ENCODE measurements around the gene SLC30A4. TPM values are rescaled to one million over a fixed set of nuclear protein-coding genes. Genes with fewer than 3 reads are reported as not detected.

Gene SLC30A4
- polyA plus RNA-seq, 1 donor (not counting 4 experiments of a cell fraction or from before 2014, with no cell fraction given) = 3.3 TPM

- Histone ChIP-seq H3K9ac (ENCODE audit: control insufficient read depth, extremely low read depth, insufficient read depth, low read length) (no peak overlapping the region), H3K27ac (ENCODE audit: control insufficient read depth, insufficient read depth, low read length) (no peak overlapping the region), H3K36me3 (ENCODE audit: control insufficient read depth in 2 of 2, extremely low read depth in 1 of 2, insufficient read depth in 2 of 2, low read length in 2 of 2) (no peaks in the 10 kb centered on the region), H3K9me3 (ENCODE audit: control insufficient read depth, low read depth, low read length) (no peaks in the 10 kb centered on the region), H2AFZ (ENCODE audit: control insufficient read depth, low read length) (no peak overlapping the region), H4K20me1 (ENCODE audit: control insufficient read depth, extremely low read depth, insufficient read depth, low read length) (no peaks in the 10 kb centered on the region), H3K4me3 (ENCODE audit: control insufficient read depth in 2 of 3, extremely low read depth in 1 of 3, insufficient read depth in 2 of 3, low read depth in 1 of 3, low read length in 3 of 3) (no peak overlapping the region), H3K79me2 (ENCODE audit: control insufficient read depth, insufficient read depth, low read length) (no peaks in the 10 kb centered on the region), H3K9me1 (ENCODE audit: control insufficient read depth, extremely low read depth, insufficient read depth, low read length) (no peaks in the 10 kb centered on the region), H3K4me2 (ENCODE audit: control insufficient read depth, extremely low read depth, insufficient read depth, low read depth, low read length) (no peak overlapping the region), H3K27me3 (ENCODE audit: control insufficient read depth, extremely low read depth, insufficient read depth, low read length) (peaks cover 6% of the 10 kb centered on the region), H3K4me1 (ENCODE audit: control insufficient read depth, extremely low read depth, insufficient read depth, low read length) (peaks cover 10% of the 10 kb centered on the region)
- FAIRE-seq (no peak), DNase-seq (ENCODE audit: low read depth, low spot score) (no peak)
- TF ChIP-seq CTCF (optimal IDR thresholded peaks at IDR 0.05 in 1 of 3, IDR thresholded peaks at IDR 0.05 in 1 of 3, conservative IDR thresholded peaks at IDR 0.05 in 1 of 3; ENCODE audit: extremely low read depth in 1 of 3, insufficient read depth in 2 of 3, low read length in 3 of 3) = no peak
- TF ChIP-seq EZH2 (IDR thresholded peaks at IDR 0.05; ENCODE audit: low read length) = no peak
- dilution Hi-C loops (cut with MboI; ENCODE audit: extremely low pct_ligation_motif_present, low sequenced_read_pairs) = no loop called here
Measured at GRCh38 chr15:45551676-45552075, 29.1 kb upstream of the SLC30A4 start.

DNA sequence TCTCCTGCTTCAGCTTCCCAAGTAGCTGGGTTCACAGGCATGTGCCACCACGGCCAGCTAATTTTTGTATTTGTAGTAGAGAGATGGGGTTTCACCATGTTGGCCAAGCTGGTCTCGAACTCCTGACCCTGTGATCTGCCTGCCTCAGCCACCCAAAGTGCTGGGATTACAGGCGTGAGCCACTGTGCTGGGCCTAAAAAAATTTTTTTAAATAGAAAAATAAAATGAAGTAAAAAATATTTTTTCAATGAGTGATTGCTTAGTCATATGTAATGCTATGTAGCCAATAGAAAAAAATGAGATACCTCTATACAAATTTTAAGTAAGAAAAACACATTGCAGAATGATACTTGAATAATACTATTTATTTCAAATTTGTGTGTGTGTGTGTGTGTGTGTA is 27.9 kb upstream of the SLC30A4 start:
- dilution Hi-C loops (cut with MboI; ENCODE audit: extremely low pct_ligation_motif_present, low sequenced_read_pairs) = no loop called here
- TF ChIP-seq EZH2 (IDR thresholded peaks at IDR 0.05; ENCODE audit: low read length) (no peak), CTCF (optimal IDR thresholded peaks at IDR 0.05 in 1 of 3, IDR thresholded peaks at IDR 0.05 in 1 of 3, conservative IDR thresholded peaks at IDR 0.05 in 1 of 3; ENCODE audit: extremely low read depth in 1 of 3, insufficient read depth in 2 of 3, low read length in 3 of 3) (no peak)
- Histone ChIP-seq H3K4me1 (ENCODE audit: control insufficient read depth, extremely low read depth, insufficient read depth, low read length) (peaks cover 10% of the 10 kb centered on the region), H3K36me3 (ENCODE audit: control insufficient read depth in 2 of 2, extremely low read depth in 1 of 2, insufficient read depth in 2 of 2, low read length in 2 of 2) (no peaks in the 10 kb centered on the region), H3K27me3 (ENCODE audit: control insufficient read depth, extremely low read depth, insufficient read depth, low read length) (peaks cover 1% of the 10 kb centered on the region), H2AFZ (ENCODE audit: control insufficient read depth, low read length) (no peak overlapping the region), H3K79me2 (ENCODE audit: control insufficient read depth, insufficient read depth, low read length) (no peaks in the 10 kb centered on the region), H4K20me1 (ENCODE audit: control insufficient read depth, extremely low read depth, insufficient read depth, low read length) (no peaks in the 10 kb centered on the region), H3K27ac (ENCODE audit: control insufficient read depth, insufficient read depth, low read length) (no peak overlapping the region), H3K9ac (ENCODE audit: control insufficient read depth, extremely low read depth, insufficient read depth, low read length) (no peak overlapping the region), H3K9me1 (ENCODE audit: control insufficient read depth, extremely low read depth, insufficient read depth, low read length) (no peaks in the 10 kb centered on the region), H3K4me2 (ENCODE audit: control insufficient read depth, extremely low read depth, insufficient read depth, low read depth, low read length) (no peak overlapping the region), H3K9me3 (ENCODE audit: control insufficient read depth, low read depth, low read length) (no peaks in the 10 kb centered on the region), H3K4me3 (ENCODE audit: control insufficient read depth in 2 of 3, extremely low read depth in 1 of 3, insufficient read depth in 2 of 3, low read depth in 1 of 3, low read length in 3 of 3) (no peak overlapping the region)
- no peak for FAIRE-seq
- DNase-seq (ENCODE audit: low read depth, low spot score) = no peak
